Measurements from ENCODE around the gene CPLX3. TPM values are rescaled to one million over a fixed set of nuclear protein-coding genes. Genes with fewer than 3 reads are reported as not detected.
A peak's percentile ranks its signal among the peaks of the same experiment; 100 is the strongest.
"Not testable (repeated sequence)": the region's sequence is repeated elsewhere in the genome, so short reads cannot be mapped to it uniquely, and the experiment has no call there.

CPLX3 gene
- total RNA-seq, 3 donors from 2014 or later: 0.23 to 0.32 TPM; not detected in 1

DNA sequence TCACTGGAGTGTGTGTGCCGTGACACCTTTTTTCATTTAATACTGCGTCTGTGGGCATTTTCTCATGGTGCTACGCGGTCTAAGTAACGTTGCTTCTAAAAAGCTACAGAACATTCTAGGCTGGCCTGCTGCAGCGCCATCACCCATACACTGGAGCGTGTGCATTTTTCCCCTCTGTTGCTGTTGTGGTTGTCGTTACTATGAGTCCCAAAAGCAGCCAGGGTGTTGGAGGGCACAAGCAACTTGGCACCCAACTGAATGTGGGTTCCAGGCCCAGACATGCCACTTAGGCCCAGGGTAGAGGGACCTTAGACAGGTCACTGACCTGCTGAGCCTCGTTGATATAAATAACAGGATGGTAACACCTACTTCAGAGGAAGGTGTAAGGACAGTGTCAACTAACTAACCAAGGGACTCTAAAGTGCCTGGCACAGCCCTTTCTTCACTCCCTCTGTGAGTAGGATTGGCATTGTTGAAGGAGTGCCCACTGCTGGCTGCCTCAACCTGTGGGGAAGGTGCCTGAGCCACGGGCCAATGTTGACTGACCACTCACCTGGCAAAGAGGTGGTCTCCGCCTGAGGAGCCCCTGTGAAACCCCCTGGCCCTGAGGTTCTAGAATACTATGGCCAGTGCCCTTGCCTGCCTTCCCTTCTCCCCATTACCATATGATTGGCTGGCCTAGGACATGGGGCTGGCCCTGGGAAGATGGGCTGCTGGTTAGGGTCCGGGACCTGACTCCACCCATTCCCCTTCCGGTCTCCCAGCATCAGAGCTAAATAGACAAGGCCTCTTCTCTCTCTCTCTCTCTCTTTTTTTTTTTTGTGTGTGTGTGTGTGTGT, 41.0 kb upstream of the CPLX3 start:
- DNase-seq (no peak), ATAC-seq (no peak)
- H3K4me3 Mint-ChIP-seq: peak overlapping the region; percentile 91
- H3K4me1 Mint-ChIP-seq (ENCODE audit: low read depth): peaks cover 74% of the 10 kb centered on the region
- H3K36me3 Mint-ChIP-seq (ENCODE audit: insufficient read depth): peaks cover 11% of the 10 kb centered on the region
- H3K27me3 Mint-ChIP-seq (ENCODE audit: low read depth): no peaks in the 10 kb centered on the region
- H3K9me3 Mint-ChIP-seq: no peaks in the 10 kb centered on the region

DNA sequence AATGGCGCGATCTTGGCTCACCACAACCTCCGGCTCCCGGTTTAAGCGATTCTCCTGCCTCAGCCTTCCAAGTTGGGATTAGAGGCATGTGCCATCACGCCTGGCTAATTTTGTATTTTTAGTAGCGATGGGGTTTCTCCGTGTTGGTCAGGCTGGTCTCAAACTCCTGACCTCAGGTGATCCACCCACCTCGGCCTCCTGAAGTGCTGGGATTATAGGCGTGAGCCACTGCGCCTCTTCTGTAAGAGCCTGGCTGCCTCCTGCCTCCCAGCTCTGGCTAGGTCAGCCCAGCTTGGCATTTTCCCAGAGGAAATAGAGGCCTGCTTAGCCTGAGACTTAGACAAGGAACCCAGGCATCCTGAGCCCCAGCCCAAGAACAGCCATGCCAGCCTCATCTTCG, 40.3 kb upstream of the CPLX3 start:
- H3K4me1 Mint-ChIP-seq (ENCODE audit: low read depth): peaks cover 73% of the 10 kb centered on the region
- H3K27me3 Mint-ChIP-seq (ENCODE audit: low read depth); H3K9me3 Mint-ChIP-seq; DNase-seq; ATAC-seq: not testable (repeated sequence)
- peaks cover 15% of the 10 kb centered on the region for H3K36me3 Mint-ChIP-seq (ENCODE audit: insufficient read depth)
- peak overlapping the region; percentile 91 for H3K4me3 Mint-ChIP-seq

DNA sequence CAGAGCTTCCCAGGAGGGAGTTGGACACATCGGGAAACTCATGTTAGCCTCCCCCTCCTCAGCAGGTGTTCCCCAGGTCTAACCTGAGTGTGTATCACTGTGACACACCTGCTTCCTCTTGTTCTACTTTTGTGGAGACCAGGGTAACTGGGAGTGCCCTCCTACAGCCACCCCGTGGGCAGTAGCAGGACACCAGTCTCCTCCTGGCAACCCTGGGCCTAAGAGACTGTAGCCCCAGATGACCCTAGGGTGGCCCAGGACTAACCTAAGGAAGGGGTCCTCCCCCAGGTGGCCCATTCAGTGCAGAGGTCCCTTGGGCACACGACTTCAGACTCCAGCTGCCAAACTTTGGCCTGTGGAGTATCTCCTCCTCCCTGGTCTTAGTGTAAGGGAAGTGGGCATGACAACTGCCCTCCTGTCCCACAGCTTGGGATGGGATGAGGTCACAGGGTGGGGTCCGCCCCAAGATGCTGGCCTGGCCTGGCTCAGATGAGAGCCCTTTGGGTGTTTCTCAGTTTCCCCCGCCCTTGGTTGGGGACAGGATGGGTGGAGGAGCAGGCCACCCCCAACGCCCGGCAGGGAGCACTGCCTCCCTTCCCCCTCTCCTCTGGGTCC, 39.8 kb upstream of the CPLX3 start:
- H3K36me3 Mint-ChIP-seq (ENCODE audit: insufficient read depth): peaks cover 20% of the 10 kb centered on the region
- H3K27me3 Mint-ChIP-seq (ENCODE audit: low read depth): no peaks in the 10 kb centered on the region
- peak overlapping the region; percentile 91 for H3K4me3 Mint-ChIP-seq
- peaks cover 73% of the 10 kb centered on the region for H3K4me1 Mint-ChIP-seq (ENCODE audit: low read depth)
- no peaks in the 10 kb centered on the region for H3K9me3 Mint-ChIP-seq
- no peak for DNase-seq
- no peak for ATAC-seq

DNA sequence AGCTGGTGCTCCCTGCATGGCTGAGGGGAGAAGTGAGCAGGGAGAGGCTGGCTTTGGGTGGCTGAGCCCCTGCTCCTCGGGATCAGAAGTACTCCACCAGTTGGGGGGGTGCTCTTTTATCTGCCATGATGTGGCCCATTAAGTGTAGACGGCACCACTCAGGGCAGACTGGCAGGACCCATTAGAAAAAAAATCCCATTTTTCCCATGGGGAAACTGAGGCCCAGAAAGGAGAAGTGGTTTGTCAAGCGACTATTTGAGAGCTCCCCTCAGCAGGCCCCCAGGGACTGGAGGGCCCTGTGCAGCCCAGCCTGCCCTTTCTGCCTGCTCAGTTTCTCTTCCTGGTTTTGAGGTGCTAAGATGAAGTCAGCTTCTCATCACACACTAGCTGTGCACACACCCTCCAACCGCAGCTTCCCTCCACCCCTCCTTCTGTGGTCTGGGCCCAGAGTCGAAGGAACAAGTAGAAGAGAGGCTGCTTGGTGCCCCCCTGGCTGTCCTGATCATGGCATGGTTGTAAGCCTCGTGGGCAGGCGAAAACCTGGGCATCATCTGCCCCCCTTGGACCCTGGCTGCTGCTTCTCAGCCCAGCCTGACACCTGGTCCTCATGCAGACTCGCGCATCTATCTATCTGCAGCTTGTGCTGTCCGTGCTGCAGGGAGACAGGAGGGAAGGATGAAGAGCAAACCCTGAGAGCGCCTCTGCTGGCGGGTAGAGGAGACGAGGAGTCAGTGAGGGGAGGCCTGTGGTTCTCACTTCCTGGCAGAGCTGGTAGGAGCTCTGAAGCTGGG, 39.0 kb upstream of the CPLX3 start:
- Mint-ChIP-seq H3K36me3 (ENCODE audit: insufficient read depth) (peaks cover 25% of the 10 kb centered on the region), H3K4me3 (peak overlapping the region; percentile 91), H3K27me3 (ENCODE audit: low read depth) (no peaks in the 10 kb centered on the region), H3K4me1 (ENCODE audit: low read depth) (peaks cover 81% of the 10 kb centered on the region), H3K9me3 (no peaks in the 10 kb centered on the region)
- ATAC-seq (peak; percentile 75 to 76), DNase-seq (peak; percentile 79)

DNA sequence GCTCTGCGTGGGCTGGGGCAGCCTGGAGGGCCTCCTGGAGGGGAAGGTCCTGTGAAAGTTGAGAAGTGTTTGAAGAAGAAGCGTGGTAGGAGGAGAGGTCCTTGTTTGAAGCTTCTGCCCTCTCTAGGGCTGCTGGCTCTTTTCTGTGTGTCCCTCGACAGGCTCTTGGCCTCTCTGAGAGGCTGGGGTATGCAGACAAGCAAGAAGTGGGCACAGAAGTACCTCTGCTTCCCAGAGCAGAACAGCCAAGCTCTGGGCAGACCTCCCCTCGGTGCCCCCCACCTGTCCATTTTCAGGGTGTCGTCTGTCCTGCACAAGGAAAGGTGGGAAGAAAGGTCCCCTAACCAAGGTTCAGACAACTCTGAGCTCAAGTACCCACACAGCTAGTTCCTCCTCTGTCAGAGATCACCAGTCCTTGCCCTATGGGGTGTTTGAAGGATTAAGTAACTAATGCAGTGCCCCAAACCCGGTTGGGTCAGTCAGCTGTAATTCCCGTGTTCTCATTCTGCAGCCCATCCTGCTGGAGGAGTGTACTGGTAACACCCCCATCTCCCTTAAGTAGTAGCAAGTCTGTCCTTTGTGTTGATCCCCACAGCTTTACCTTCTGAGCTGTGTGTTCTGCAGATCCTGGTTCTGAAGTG, 38.3 kb upstream of the CPLX3 start:
- DNase-seq (no peak), ATAC-seq (no peak)
- Mint-ChIP-seq H3K27me3 (ENCODE audit: low read depth) (no peaks in the 10 kb centered on the region), H3K4me1 (ENCODE audit: low read depth) (peaks cover 88% of the 10 kb centered on the region), H3K4me3 (peak overlapping the region; percentile 91), H3K9me3 (no peaks in the 10 kb centered on the region), H3K36me3 (ENCODE audit: insufficient read depth) (peaks cover 25% of the 10 kb centered on the region)

DNA sequence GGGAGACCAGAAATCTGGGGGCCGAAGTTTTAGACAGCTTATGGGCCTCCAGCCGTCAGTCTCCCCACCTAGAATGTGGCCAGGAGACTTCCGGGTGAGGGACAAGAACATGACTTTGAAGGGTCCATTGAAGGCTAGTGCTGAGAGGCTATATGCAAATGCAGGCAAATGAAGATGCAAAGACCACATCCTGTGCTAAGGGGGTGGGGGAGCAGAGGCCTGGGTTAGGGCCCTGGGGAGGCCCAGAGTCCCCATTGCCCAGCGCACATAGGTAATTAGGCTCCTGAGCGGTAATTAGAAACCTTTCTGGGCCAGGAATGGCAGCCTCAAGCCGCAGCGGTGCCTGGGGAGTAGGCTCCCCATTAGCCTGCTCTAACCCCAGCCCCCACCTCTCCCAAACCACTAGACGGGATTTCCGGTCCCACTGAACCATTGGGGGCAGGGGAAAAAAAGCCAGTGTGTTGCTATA, 37.7 kb upstream of the CPLX3 start:
- H3K9me3 Mint-ChIP-seq: no peaks in the 10 kb centered on the region
- no peak for DNase-seq
- ATAC-seq: no peak
- peak overlapping the region; percentile 91 for H3K4me3 Mint-ChIP-seq
- H3K36me3 Mint-ChIP-seq (ENCODE audit: insufficient read depth): peaks cover 25% of the 10 kb centered on the region
- H3K4me1 Mint-ChIP-seq (ENCODE audit: low read depth): peaks cover 90% of the 10 kb centered on the region
- H3K27me3 Mint-ChIP-seq (ENCODE audit: low read depth): no peaks in the 10 kb centered on the region

DNA sequence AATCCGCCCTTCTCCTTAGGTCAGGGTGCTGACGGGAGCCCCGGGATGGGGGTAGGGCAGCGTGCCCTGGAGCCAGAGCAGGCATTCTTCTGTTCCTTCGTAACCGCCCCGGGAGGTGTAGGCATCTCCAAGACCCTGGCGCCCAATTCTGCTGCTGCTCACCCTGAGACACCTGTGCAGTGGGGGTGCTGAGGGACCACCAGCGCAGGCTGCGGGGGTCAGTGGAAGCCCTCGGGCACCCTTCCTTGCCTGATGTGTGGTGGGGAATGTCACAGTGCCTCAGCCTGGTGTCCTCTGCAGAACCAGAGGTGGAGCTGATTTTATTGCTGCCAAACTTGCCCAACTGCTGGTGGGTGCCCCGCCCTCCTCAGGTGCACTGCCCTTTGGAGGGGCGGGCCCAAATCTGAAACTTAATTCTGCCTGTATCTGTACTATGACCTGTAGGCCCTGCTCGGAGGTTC, 37.2 kb upstream of the CPLX3 start:
- DNase-seq (no peak), ATAC-seq (no peak)
- Mint-ChIP-seq H3K27me3 (ENCODE audit: low read depth) (no peaks in the 10 kb centered on the region), H3K4me1 (ENCODE audit: low read depth) (peaks cover 90% of the 10 kb centered on the region), H3K9me3 (no peaks in the 10 kb centered on the region), H3K36me3 (ENCODE audit: insufficient read depth) (peaks cover 25% of the 10 kb centered on the region), H3K4me3 (peak overlapping the region; percentile 91)

DNA sequence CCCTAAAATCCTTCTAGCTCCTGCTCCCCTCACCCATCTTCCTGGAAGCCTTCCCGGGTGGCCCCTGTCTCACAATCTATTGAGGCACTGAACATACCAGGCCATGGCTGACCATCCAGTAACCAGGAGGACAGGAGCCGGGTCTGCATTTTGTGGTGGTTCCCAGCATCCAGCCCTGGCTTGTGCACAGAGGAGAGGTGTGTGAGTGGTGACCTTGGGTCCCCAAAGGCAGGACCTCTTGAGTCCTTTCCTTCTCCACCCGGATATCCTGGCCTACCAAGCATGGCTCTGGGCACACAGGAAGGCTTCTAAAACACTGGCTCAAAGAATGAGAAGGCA, 36.7 kb upstream of the CPLX3 start:
- peaks cover 25% of the 10 kb centered on the region for H3K36me3 Mint-ChIP-seq (ENCODE audit: insufficient read depth)

DNA sequence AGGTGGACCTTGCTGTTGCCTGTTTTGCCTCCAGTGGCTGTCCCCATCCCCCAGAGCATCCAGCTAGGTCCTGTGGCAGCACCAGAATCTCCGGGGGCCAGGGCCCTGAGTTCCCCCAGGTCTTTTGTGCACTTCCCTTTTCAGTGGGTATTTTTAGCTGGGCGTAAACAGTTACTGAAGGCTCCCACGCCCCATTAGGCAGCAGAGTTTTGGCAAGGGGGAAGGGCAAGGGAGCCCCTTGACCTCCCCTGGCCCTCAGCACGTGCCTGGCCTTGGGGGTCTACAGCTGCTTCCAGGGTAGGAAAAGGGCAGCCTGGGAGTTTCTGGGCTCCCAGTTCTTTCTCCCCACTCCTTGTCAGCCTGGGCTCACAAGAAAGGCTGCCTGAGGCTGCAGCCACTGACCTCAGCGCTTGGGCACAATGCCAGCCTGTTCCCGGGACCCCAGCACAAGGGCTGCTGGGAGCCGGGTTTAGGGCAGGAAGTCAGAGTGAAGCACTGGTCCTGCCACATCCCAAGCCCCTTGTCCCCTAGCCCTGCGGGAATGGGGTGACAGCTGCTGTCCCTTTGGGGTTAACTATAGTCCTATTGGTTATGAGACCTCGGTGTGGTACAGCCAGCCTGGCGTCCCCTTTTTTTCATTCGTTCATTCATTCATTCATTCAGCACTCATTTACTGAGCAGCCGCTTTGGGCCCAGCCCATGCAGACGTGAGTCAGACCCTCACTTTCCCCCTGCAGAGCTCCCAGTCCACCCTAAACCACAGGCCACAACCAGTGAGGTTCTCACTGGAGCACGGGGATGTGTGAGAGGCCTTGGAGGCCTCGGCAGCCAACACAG, 36.1 kb upstream of the CPLX3 start:
- H3K4me3 Mint-ChIP-seq: peak overlapping the region; percentile 91
- H3K9me3 Mint-ChIP-seq: no peaks in the 10 kb centered on the region
- DNase-seq: no peak
- ATAC-seq: peak; percentile 11
- H3K4me1 Mint-ChIP-seq (ENCODE audit: low read depth): peaks cover 90% of the 10 kb centered on the region
- no peaks in the 10 kb centered on the region for H3K27me3 Mint-ChIP-seq (ENCODE audit: low read depth)
- peaks cover 25% of the 10 kb centered on the region for H3K36me3 Mint-ChIP-seq (ENCODE audit: insufficient read depth)

More for the DNA sequence above, 36.7 kb upstream of the CPLX3 start:
- H3K27me3 Mint-ChIP-seq (ENCODE audit: low read depth): no peaks in the 10 kb centered on the region
- peak overlapping the region; percentile 91 for H3K4me3 Mint-ChIP-seq
- no peak for DNase-seq
- no peak for ATAC-seq
- no peaks in the 10 kb centered on the region for H3K9me3 Mint-ChIP-seq
- H3K4me1 Mint-ChIP-seq (ENCODE audit: low read depth): peaks cover 90% of the 10 kb centered on the region

DNA sequence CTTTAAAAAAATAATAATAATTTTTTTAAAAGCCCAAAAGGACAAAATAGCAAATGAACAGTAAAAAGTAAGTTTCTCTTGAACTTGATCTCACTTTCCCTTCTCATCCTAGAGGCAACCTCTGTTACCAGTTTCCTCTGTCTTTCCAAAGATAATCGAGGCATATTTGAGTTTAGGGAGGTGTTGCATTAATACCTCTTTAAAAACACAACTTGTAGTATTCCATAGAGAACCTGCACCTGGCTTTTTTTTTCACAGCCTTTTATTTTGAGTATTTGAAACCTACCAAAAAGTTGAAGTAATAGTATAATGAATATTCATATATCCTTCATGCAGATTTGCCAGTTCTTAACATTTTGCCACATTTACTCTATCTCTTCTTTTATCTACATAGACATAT, 35.4 kb upstream of the CPLX3 start:
- H3K4me1 Mint-ChIP-seq (ENCODE audit: low read depth): peaks cover 88% of the 10 kb centered on the region
- H3K27me3 Mint-ChIP-seq (ENCODE audit: low read depth): no peaks in the 10 kb centered on the region
- H3K36me3 Mint-ChIP-seq (ENCODE audit: insufficient read depth): peaks cover 21% of the 10 kb centered on the region
- DNase-seq (no peak), ATAC-seq (no peak)
- no peaks in the 10 kb centered on the region for H3K9me3 Mint-ChIP-seq
- peak overlapping the region; percentile 66 for H3K4me3 Mint-ChIP-seq

DNA sequence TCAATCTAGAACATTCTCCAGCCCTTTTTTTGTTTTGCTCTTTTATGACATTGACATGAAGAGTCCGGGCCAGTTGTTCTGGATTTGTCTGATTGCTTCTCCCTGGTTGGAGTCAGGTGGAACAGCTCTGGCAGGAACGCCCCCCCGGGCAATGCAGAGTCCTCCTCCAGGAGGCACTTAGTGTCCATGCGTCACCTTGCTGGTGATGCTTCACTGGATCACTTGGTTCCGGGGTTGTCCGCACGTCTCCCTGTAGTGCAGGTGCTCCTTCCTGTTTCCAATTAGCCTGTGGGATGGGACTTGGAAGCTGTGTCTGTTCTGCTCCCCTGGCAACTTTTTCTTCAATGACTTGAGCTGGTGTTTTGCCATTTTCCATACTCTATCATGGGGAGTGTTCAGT, 34.8 kb upstream of the CPLX3 start:
- Mint-ChIP-seq H3K9me3 (no peaks in the 10 kb centered on the region), H3K4me3 (peak overlapping the region; percentile 66), H3K4me1 (ENCODE audit: low read depth) (peaks cover 90% of the 10 kb centered on the region), H3K27me3 (ENCODE audit: low read depth) (no peaks in the 10 kb centered on the region), H3K36me3 (ENCODE audit: insufficient read depth) (peaks cover 23% of the 10 kb centered on the region)
- ATAC-seq (no peak), DNase-seq (no peak)

DNA sequence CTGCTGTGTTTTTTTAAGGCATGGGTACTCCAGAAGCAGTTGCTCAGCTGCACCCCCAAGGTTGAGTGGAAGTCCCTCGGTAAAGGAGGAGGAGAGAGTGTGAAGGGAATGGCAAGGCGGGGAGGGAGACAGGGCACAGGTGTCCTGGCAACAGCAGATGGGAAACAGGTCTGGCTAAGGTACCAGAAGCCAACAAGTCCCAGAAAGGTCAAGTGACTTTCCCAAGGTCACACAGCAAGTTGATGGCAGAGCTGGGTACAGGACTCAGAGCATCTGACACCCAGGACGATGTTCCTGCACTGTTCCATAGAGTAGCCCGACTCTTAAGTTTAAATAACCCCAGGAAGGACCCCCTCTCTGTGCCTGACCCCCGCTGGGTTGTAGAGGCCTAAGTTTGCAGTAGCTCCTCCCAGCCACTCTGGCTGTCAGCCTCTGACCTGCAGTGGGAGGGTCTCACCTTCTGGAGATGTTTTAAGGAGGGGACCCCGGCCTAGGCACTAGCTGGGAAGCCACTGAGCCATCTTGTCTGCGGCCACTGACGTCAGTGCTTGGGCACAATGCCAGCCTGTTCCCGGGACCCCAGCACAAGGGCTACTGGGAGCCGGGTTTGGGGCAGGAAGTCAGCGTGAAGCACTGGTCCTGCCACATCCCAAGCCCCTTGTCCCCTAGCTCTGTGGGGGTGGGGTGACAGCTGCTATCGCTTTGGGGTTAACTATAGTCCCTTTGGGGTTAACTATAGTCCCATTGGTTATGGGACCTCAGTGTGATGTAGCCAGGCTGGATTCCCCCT, 34.0 kb upstream of the CPLX3 start:
- peaks cover 23% of the 10 kb centered on the region for H3K36me3 Mint-ChIP-seq (ENCODE audit: insufficient read depth)
- ATAC-seq (no peak), DNase-seq (no peak)
- no peaks in the 10 kb centered on the region for H3K27me3 Mint-ChIP-seq (ENCODE audit: low read depth)
- peaks cover 85% of the 10 kb centered on the region for H3K4me1 Mint-ChIP-seq (ENCODE audit: low read depth)
- no peaks in the 10 kb centered on the region for H3K9me3 Mint-ChIP-seq
- H3K4me3 Mint-ChIP-seq: peak overlapping the region; percentile 66
